COLO829 (cell line): ENCODE data around the gene CDX2.

Experiments used
- DNase-seq: peaks from one replicate; pipeline ENCODE4 v3.0.0; 2012; ENCODE audit warnings: low spot score

The CDX2 gene

DNA sequence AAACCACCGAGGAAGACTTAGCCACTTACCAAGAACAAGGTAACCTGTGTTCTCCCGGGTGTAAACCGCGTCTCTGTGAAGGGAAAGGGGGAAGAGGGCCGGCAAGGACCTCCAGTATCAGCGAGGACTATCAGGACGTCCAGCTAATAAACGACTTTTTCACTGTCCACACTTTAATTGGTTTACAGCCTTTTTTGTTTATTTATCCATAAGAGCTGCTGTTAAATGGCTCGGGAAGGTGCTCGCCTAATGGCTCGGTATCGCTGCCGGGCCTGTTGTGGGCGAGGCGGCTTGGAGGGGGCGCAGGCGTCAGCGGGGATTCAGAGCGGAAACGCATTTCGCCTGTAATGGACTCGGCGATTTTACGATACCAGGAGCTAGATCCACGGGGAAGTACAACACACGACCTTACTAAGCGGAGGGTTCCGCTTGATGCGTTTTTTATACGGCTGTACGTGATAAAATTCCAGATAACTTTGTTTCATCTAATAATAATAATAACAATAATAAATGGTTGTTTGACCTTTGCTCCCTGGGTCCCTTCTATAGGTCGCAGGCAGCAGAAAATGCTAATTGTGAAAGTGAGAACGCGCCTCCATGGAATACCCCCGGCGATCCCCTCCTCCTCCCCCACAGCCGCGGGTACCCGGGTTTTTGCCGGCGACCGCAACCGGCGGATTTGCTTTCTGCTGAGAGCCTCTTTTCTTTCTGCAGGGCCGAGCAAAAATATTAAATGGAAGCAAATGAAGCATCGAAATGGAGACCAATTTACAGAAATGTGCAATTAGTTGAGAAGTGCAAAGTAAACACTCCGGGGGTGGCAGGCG lies 51.8 kb downstream of the CDX2 start:
- no peak for DNase-seq

DNA sequence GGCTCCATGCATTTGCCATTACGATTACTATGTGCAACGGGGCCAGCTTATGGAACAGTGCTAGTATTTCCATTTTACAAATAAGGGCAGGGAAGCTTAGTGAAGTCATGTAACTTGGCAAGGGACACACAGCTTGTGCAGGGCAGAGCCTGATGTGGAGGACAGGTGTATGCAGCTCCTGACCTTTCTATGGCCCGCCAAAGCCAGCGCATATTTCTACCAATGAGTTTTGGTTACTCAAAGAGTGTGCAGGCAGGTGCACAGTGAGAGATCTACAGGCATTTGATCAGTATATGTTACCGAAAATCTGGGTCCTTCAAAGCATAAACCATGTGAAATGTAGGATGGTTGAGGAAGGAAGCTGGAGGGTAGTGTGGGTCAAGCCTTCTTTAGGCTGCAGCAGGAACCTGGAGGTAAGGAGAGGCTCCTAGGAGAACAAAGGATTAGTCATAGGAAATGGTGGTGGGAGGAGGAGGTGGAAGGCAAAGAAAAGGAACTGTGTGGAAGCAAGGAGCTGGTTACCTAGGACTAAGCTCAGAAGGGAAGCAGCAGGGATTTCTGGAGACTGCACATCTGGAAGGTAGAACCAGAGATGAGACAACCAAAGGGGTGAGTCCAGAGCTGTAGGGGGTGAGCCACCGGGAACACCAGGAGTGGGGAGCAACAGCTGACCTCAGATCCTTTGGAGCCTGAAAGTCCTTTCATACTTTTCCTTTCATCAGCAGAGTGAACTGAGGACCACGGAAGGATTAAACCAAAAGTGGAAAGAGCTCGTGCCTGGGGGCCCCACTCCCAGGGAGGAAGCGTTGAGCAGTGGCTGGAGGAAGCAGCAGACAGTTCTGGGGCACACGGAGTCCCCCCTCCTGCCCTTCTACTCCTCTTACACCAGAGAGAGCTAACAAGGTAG lies 53.6 kb downstream of the CDX2 start:
- no peak for DNase-seq

DNA sequence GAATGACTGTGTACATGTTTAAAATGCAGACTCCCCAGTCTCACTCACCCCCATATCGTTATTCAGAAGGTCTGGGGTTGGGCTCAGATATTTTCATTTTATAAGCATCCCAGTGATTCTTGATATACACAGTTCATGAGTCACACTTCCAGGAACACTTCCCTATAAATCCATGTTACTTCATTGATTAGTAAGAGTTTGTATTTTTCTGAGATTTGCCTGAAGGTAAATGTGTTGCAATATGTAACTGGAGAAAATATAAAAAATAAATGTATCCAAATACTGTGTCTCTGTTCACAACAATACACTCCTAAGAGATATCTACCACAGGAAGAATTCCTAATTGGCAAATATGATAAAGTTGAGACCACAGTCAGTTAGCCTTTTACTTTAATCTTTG lies 56.0 kb downstream of the CDX2 start:
- no peak for DNase-seq

DNA sequence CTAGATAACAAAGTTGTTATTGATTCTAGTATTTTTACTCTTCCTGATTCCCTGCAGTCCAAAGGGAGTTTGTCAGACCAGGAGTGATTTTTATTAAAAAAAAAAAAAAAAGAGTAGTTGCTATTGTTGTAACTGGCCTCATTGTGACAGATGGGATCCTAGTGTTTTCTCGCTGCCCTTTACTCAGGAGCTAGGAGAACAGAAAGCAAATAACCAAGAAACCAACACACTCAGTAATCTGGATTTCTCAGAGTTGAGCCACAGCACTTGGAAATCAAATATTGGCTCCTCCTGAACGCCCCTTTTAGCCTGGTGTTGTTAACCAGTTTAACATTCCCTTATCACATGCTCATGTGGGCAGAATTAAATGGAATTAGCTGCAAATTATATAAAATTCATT lies 57.6 kb downstream of the CDX2 start:
- no peak for DNase-seq
